HG03378 (cell line): Measurements from ENCODE around the gene CDHR4.
"Not testable (repeated sequence)": the region's sequence is repeated elsewhere in the genome, so short reads cannot be mapped to it uniquely, and the experiment has no call there.

Experiments used
- ATAC-seq: cut with Tn5 transposase; IDR thresholded peaks from one replicate; pipeline ENCODE4 v1.9.1; 2021; ENCODE audit warnings: mild to moderate bottlenecking, moderate library complexity; ENCODE audit not compliant: unreplicated experiment

CDHR4 gene

GRCh38 chr3:49799761-49800160 lies at the start of gene CDHR4:
TSS of gene CDHR4 (minus strand) at chr3:49799873. CDS start at chr3:49799812, 61 bp downstream.
- no peak for ATAC-seq

- ATAC-seq, result no peak
These were observed 46.0 kb upstream of the CDHR4 start for GRCh38 chr3:49845694-49846093.

- no peak for ATAC-seq
These were observed 45.0 kb upstream of the CDHR4 start for GRCh38 chr3:49844464-49845183.

GRCh38 chr3:49842843-49843517 lies 43.3 kb upstream of the CDHR4 start:
- ATAC-seq, result no peak

GRCh38 chr3:49841806-49842205 lies 42.1 kb upstream of the CDHR4 start:
- no peak for ATAC-seq

- no peak for ATAC-seq
These were observed 41.5 kb upstream of the CDHR4 start for GRCh38 chr3:49841126-49841696.

- no peak for ATAC-seq
These were observed 40.7 kb upstream of the CDHR4 start for GRCh38 chr3:49840388-49840787.

GRCh38 chr3:49839193-49839809 lies 39.6 kb upstream of the CDHR4 start:
- ATAC-seq, result no peak

GRCh38 chr3:49831341-49831740 lies 31.7 kb upstream of the CDHR4 start:
- no peak for ATAC-seq

- no peak for ATAC-seq
These were observed 26.3 kb upstream of the CDHR4 start for GRCh38 chr3:49826016-49826415.

- ATAC-seq, result not testable (repeated sequence)
These were observed 23.5 kb upstream of the CDHR4 start for GRCh38 chr3:49823131-49823530.

- ATAC-seq, result no peak
These were observed 14.0 kb upstream of the CDHR4 start, which contains the start of gene UBA7 for GRCh38 chr3:49813497-49814174. TSS of gene UBA7 (minus strand) at chr3:49813953. CDS start at chr3:49813787, 166 bp downstream.

- no peak for ATAC-seq
These were observed 13.3 kb upstream of the CDHR4 start for GRCh38 chr3:49812916-49813496.

GRCh38 chr3:49807431-49808114 lies 7.9 kb upstream of the CDHR4 start:
- no peak for ATAC-seq

- ATAC-seq, result no peak
These were observed 7.2 kb upstream of the CDHR4 start for GRCh38 chr3:49806850-49807249.

- no peak for ATAC-seq
These were observed 6.4 kb upstream of the CDHR4 start for GRCh38 chr3:49805897-49806701.

GRCh38 chr3:49805367-49805782 lies 5.7 kb upstream of the CDHR4 start:
- ATAC-seq, result no peak

GRCh38 chr3:49804141-49805041 lies 4.7 kb upstream of the CDHR4 start:
- no peak for ATAC-seq
